ENCODE results near the gene PSMD10.

DNA sequence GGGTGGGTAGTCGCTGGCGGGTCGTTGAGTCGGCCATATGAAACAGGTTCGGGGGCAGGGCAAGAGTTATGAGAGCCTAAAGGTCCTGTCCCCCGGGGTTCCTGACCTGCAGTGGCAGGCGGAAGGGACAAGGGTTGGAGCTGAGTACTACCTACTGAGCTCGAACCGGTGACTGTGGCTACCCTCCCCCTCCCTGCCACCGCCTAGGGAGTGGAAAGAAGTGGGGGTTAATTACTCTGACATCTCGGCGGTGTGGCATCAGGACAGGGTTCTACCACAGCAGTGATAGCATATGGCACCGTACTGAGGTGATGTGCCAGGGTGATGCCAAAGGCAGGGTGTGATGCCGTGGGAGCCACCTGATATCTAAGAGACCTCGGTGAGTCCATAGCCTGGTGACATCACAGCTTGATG is 543 bp upstream of the PSMD10 start:
- TF ChIP-seq CTCF (IDR thresholded peaks at IDR 0.05) (no peak), POLR2A (IDR thresholded peaks at IDR 0.05) (no peak)

All from adrenal gland (tissue), 5 donors.